ENCODE measurements around the gene OOSP1.

Gene OOSP1

GRCh38 chr11:59997800-59998199 is 59.6 kb downstream of the OOSP1 start:
- no peaks in the 10 kb centered on the region for H3K9me3 ChIP-seq (ENCODE audit: severe bottlenecking)
- no peak overlapping the region for H3K27ac ChIP-seq
- H3K36me3 ChIP-seq = no peaks in the 10 kb centered on the region
- no peaks in the 10 kb centered on the region for H3K27me3 ChIP-seq (ENCODE audit: insufficient read depth, low read depth, severe bottlenecking)
- no peak for DNase-seq
- H3K4me3 ChIP-seq (ENCODE audit: low read depth, low read length) = no peak overlapping the region
- TF ChIP-seq CTCF (IDR thresholded peaks at IDR 0.05; ENCODE audit: low read depth, low read length) = no peak

DNA sequence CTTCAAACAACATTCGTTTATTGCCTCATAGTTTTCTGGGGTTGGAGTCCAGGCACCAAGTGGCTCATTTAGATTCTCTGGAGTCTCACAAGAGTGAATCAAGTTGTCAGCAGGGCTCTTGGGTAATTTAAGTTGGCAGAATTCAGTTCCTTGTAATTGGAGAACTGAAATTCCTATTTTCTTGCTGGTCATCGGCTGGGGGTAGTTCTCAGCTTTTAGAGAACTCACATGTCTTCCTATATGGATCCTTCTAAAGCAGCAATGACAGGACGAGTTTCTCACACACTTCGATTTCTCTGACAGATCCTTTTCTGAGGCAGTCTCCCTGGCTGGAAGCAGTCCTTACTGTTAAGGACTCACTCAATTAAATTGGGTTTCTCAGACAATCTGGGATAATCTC is 61.5 kb downstream of the OOSP1 start:
- no peak for TF ChIP-seq CTCF (IDR thresholded peaks at IDR 0.05; ENCODE audit: low read depth, low read length)
- Histone ChIP-seq H3K36me3 (no peaks in the 10 kb centered on the region), H3K4me3 (ENCODE audit: low read depth, low read length) (no peak overlapping the region), H3K27ac (peak overlapping the region; percentile 23), H3K9me3 (ENCODE audit: severe bottlenecking) (no peaks in the 10 kb centered on the region), H3K27me3 (ENCODE audit: insufficient read depth, low read depth, severe bottlenecking) (no peaks in the 10 kb centered on the region)
- DNase-seq = peak; percentile 76

DNA sequence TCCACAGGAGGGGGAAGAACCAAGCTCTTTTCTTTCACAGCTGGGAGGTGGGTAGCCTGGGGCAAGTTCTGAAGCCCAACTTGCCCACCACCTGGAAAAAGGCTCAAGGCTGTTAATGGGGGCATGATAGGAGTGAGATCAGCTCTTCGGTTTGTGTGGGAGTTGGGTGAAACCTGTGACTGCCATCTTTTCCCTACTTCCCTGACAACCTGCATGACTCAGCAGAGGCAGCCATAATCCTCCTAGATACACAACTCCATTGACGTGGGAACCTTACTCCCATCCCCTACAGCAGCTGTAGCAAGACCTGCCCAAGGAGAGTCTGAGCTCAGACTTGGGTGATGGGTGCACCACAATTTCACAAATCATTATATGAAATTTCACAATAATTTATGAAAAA is 65.5 kb downstream of the OOSP1 start:
- Histone ChIP-seq H3K4me3 (ENCODE audit: low read depth, low read length) (no peak overlapping the region), H3K27ac (no peak overlapping the region), H3K27me3 (ENCODE audit: insufficient read depth, low read depth, severe bottlenecking) (no peaks in the 10 kb centered on the region), H3K9me3 (ENCODE audit: severe bottlenecking) (no peaks in the 10 kb centered on the region), H3K36me3 (no peaks in the 10 kb centered on the region)
- DNase-seq = no peak
- no peak for TF ChIP-seq CTCF (IDR thresholded peaks at IDR 0.05; ENCODE audit: low read depth, low read length)

- Histone ChIP-seq H3K27ac (no peak overlapping the region), H3K9me3 (ENCODE audit: severe bottlenecking) (no peaks in the 10 kb centered on the region), H3K36me3 (no peaks in the 10 kb centered on the region), H3K27me3 (ENCODE audit: insufficient read depth, low read depth, severe bottlenecking) (no peaks in the 10 kb centered on the region), H3K4me3 (ENCODE audit: low read depth, low read length) (no peak overlapping the region)
- TF ChIP-seq CTCF (IDR thresholded peaks at IDR 0.05; ENCODE audit: low read depth, low read length) = no peak
- DNase-seq = no peak
These were observed 67.1 kb downstream of the OOSP1 start for GRCh38 chr11:60005360-60005759.
